ENCODE results near the gene DLL4. TPM values are rescaled to one million over a fixed set of nuclear protein-coding genes. Genes with fewer than 3 reads are reported as not detected.

Gene DLL4
- total RNA-seq, 1 experiment from 2014 or later: 1.5 TPM

DNA sequence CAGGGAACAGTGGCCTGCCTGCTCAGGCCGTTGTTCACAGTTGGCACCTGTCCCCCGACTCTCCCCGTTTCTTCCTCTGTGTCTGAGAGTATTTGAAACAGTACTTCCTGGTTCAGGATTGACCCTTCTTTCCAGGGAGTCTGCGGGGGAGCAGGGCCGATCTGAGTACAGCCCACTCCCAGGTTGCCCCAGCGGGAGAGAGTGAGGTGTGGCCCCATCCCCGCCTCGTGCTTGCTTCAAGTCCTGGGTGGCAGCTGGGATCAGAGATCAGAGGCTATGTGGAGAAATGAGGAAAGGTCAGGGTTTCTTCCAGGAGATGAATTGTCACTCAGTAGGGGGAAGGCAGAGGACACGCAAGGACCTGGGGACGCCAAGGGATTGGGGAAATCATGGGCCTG is 6.5 kb upstream of the DLL4 start (continued):
- TF ChIP-seq, protein P1, sequence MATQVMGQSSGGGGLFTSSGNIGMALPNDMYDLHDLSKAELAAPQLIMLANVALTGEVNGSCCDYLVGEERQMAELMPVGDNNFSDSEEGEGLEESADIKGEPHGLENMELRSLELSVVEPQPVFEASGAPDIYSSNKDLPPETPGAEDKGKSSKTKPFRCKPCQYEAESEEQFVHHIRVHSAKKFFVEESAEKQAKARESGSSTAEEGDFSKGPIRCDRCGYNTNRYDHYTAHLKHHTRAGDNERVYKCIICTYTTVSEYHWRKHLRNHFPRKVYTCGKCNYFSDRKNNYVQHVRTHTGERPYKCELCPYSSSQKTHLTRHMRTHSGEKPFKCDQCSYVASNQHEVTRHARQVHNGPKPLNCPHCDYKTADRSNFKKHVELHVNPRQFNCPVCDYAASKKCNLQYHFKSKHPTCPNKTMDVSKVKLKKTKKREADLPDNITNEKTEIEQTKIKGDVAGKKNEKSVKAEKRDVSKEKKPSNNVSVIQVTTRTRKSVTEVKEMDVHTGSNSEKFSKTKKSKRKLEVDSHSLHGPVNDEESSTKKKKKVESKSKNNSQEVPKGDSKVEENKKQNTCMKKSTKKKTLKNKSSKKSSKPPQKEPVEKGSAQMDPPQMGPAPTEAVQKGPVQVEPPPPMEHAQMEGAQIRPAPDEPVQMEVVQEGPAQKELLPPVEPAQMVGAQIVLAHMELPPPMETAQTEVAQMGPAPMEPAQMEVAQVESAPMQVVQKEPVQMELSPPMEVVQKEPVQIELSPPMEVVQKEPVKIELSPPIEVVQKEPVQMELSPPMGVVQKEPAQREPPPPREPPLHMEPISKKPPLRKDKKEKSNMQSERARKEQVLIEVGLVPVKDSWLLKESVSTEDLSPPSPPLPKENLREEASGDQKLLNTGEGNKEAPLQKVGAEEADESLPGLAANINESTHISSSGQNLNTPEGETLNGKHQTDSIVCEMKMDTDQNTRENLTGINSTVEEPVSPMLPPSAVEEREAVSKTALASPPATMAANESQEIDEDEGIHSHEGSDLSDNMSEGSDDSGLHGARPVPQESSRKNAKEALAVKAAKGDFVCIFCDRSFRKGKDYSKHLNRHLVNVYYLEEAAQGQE (IDR thresholded peaks at IDR 0.05; ENCODE audit: low read depth): no peak
- TF ChIP-seq SRF (IDR thresholded peaks at IDR 0.05; ENCODE audit: low read depth): no peak
- TF ChIP-seq POLR2AphosphoS5 (IDR thresholded peaks at IDR 0.05; ENCODE audit: low read depth, low read length): no peak
- TF ChIP-seq EGR1 (IDR thresholded peaks at IDR 0.05; ENCODE audit: low read depth): no peak
- no peak for TF ChIP-seq SIN3A (IDR thresholded peaks at IDR 0.05; ENCODE audit: low read depth)
- no peak for TF ChIP-seq YY1 (IDR thresholded peaks at IDR 0.05; ENCODE audit: extremely low read depth, insufficient replicate concordance, low read depth, low read length)

DNA sequence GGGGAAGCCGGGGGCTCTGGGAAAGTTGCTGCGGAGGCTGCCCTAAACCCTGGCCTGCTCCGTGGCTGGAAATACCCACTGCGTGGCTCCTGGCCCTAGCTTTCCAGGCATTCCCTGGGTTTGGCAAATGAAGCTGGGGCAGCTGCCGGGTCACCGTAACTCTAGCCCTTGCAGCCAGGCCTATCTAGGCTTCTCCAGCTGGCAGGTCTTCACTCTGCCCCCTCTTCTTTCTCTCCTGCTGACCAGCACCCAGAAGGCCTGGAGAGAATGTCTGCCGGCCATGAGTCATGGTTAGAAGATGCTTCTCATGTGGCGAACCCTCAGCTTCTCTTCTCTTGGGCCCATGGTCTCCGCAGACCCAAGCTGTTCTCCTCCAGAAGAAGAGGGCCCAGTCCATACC is 5.6 kb upstream of the DLL4 start:
- ATAC-seq (no peak), DNase-seq (ENCODE audit: low read depth, low spot score) (no peak)
- Histone ChIP-seq H2AFZ (ENCODE audit: low read depth, low read length, poor library complexity, severe bottlenecking) (no peak overlapping the region), H3K79me2 (ENCODE audit: insufficient read depth, low read length) (no peaks in the 10 kb centered on the region), H3K4me1 (ENCODE audit: control insufficient read depth in 1 of 2, insufficient read depth in 2 of 2, low read length in 2 of 2) (peaks cover 3 to 12% of the 10 kb centered on the region in 2 experiments; a peak in 2 of 4 replicates), H4K20me1 (ENCODE audit: insufficient read depth) (no peaks in the 10 kb centered on the region), H3K36me3 (ENCODE audit: control insufficient read depth in 1 of 2, insufficient read depth in 2 of 2, low read length in 2 of 2) (no peaks in the 10 kb centered on the region), H3K9ac (ENCODE audit: low read length) (no peak overlapping the region), H3K4me2 (ENCODE audit: low read length) (no peak overlapping the region), H3K27me3 (ENCODE audit: insufficient read depth, low read length) (peaks cover 6% of the 10 kb centered on the region; the same call in 1 of the 2 replicates), H3K9me3 (ENCODE audit: control insufficient read depth in 1 of 2, insufficient read depth in 1 of 2, low read depth in 1 of 2, low read length in 2 of 2) (no peaks in the 10 kb centered on the region), H3K9me2 (ENCODE audit: insufficient read depth) (no peaks in the 10 kb centered on the region), H3K27ac (ENCODE audit: low read depth, low read length) (no peak overlapping the region), H3K4me3 (replicated peaks in 1 of 2; ENCODE audit: low read depth in 1 of 2, low read length in 2 of 2) (no peak overlapping the region)
- POLR2A ChIA-PET: no interaction called here
- CTCF ChIA-PET: interaction anchor here (1.1 to 1.2 kb wide), 2 partner anchors 18 kb away, joined by 4 read pairs; no protein-coding TSS in a partner anchor
- intact Hi-C loops (cut with micrococcal nuclease): no loop called here
- BruUV-seq (replicated peaks): no TSS peak
- RAD21 ChIA-PET (ENCODE audit: low non-redundant PET in 1 of 2, low total read pairs in 2 of 2, uncharacterized antibody in 2 of 2, unreplicated experiment in 2 of 2): no interaction called here
- TF ChIP-seq, protein P2, sequence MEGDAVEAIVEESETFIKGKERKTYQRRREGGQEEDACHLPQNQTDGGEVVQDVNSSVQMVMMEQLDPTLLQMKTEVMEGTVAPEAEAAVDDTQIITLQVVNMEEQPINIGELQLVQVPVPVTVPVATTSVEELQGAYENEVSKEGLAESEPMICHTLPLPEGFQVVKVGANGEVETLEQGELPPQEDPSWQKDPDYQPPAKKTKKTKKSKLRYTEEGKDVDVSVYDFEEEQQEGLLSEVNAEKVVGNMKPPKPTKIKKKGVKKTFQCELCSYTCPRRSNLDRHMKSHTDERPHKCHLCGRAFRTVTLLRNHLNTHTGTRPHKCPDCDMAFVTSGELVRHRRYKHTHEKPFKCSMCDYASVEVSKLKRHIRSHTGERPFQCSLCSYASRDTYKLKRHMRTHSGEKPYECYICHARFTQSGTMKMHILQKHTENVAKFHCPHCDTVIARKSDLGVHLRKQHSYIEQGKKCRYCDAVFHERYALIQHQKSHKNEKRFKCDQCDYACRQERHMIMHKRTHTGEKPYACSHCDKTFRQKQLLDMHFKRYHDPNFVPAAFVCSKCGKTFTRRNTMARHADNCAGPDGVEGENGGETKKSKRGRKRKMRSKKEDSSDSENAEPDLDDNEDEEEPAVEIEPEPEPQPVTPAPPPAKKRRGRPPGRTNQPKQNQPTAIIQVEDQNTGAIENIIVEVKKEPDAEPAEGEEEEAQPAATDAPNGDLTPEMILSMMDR (IDR thresholded peaks at IDR 0.05 in 2 of 3, conservative IDR thresholded peaks at IDR 0.05 in 1 of 3; ENCODE audit: borderline replicate concordance in 1 of 3, insufficient read depth in 1 of 3, low read depth in 2 of 3, low read length in 2 of 3): no peak
- no peak for TF ChIP-seq POLR2AphosphoS5 (IDR thresholded peaks at IDR 0.05; ENCODE audit: low read depth, low read length)
- TF ChIP-seq CBX3 (IDR thresholded peaks at IDR 0.05; ENCODE audit: low read depth): no peak
- TF ChIP-seq FOSL1 (IDR thresholded peaks at IDR 0.05; ENCODE audit: low read depth): no peak
- TF ChIP-seq SP1 (IDR thresholded peaks at IDR 0.05; ENCODE audit: low read depth): no peak
- TF ChIP-seq, protein P3, sequence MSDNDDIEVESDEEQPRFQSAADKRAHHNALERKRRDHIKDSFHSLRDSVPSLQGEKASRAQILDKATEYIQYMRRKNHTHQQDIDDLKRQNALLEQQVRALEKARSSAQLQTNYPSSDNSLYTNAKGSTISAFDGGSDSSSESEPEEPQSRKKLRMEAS (IDR thresholded peaks at IDR 0.05): no peak
- TF ChIP-seq SIN3A (IDR thresholded peaks at IDR 0.05; ENCODE audit: low read depth): no peak
- TF ChIP-seq TCF7L2 (IDR thresholded peaks at IDR 0.05; ENCODE audit: borderline replicate concordance, extremely low read depth, insufficient read depth, insufficient read length): no peak
- TF ChIP-seq, protein P4, sequence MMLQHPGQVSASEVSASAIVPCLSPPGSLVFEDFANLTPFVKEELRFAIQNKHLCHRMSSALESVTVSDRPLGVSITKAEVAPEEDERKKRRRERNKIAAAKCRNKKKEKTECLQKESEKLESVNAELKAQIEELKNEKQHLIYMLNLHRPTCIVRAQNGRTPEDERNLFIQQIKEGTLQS (IDR thresholded peaks at IDR 0.05): no peak
- no peak for TF ChIP-seq EZH2 (IDR thresholded peaks at IDR 0.05)
- TF ChIP-seq JUND (IDR thresholded peaks at IDR 0.05): no peak
- TF ChIP-seq CEBPB (IDR thresholded peaks at IDR 0.05; ENCODE audit: low read depth): no peak
- TF ChIP-seq EZH2phosphoT487 (IDR thresholded peaks at IDR 0.05; ENCODE audit: borderline replicate concordance): no peak

Measured in HCT116 (cell line).